Gastroesophageal sphincter (tissue), 3 donors: ENCODE results near the gene DYRK1A.

Experiments used
- CTCF ChIP-seq, 4 experiments: fragments of 200-600 bp in 2 of 4; fragments of 450-650 bp in 2 of 4; sonication (generic) in 1 of 4; IDR thresholded peaks; one replicate each; pipeline ENCODE4 v1.5.1; 2017 to 2019; ENCODE audit warnings: antibody characterized with exemption in 4 of 4, mild to moderate bottlenecking in 2 of 4, moderate library complexity in 2 of 4
- EP300 ChIP-seq: sonication (generic); formaldehyde crosslinking; IDR thresholded peaks from one replicate; pipeline ENCODE4 v1.6.1; 2017; ENCODE audit warnings: antibody characterized with exemption, mild to moderate bottlenecking
- POLR2A ChIP-seq, 2 donors: fragments of 450-650 bp; IDR thresholded peaks; one replicate each; pipeline ENCODE4 v1.6.1; 2017; ENCODE audit warnings: antibody characterized with exemption in 2 of 2, mild to moderate bottlenecking in 2 of 2, moderate library complexity in 1 of 2
- POLR2AphosphoS5 ChIP-seq: sonication (generic); formaldehyde crosslinking; IDR thresholded peaks from one replicate; pipeline ENCODE4 v1.6.1; 2017; ENCODE audit warnings: antibody characterized with exemption

- TF ChIP-seq CTCF (IDR thresholded peaks at IDR 0.05) (no peak), EP300 (no peak), POLR2A (IDR thresholded peaks at IDR 0.05) (no peak), POLR2AphosphoS5 (no peak)
These were observed 25.2 kb upstream of the DYRK1A start for GRCh38 chr21:37341254-37341960.
